ENCODE results near the gene SECTM1.
"Not testable (repeated sequence)": the region's sequence is repeated elsewhere in the genome, so short reads cannot be mapped to it uniquely, and the experiment has no call there.

The SECTM1 gene

DNA sequence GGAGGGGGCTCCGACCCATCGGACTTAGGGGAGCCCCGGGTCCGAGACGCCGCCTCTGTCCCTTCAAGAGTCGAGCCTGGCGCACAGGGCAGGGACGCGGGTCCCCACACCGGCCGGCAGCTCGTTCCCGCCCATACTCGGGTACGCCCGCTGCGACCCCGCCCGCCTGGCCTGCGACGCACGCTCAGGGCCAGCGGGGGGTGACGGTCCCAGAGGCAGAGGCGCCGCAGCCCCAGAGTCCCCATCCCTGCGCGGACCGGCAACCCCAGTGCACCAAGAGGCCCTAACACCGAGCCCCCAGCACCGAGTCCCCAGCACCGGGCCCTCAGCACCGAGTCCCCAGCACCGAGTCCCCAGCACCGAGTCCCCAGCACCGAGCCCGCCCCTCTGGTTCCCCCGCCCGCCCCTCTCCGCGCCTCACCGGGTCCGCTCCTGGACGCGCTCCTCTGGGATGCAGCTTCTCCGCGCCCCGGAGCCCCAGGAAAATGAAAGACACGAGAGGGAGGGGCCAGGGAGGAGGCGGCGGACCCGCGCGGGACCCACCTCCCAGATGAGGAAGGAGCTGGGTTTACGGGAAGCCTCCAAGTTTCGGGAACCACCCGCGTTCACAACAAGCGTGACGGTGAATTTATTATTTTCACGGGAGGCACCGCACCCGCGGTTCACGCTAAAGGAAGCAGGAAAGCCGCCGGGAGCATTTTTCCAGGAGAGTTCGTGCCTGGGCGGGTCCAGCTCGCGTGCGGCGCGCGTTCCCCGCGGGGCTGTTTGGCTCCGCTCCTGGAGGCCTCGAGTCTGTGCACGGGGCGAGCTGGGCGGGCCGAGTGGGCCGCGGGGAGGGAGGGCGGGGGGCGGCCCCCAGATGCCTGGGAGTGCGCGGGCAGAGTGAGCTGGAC lies at the start of gene SECTM1:
SECTM1 (minus strand) TSS at position 488 of the 893 bp plus-strand sequence. CDS start 6,526 bp downstream, outside the sequence.
- TF ChIP-seq, protein P1, sequence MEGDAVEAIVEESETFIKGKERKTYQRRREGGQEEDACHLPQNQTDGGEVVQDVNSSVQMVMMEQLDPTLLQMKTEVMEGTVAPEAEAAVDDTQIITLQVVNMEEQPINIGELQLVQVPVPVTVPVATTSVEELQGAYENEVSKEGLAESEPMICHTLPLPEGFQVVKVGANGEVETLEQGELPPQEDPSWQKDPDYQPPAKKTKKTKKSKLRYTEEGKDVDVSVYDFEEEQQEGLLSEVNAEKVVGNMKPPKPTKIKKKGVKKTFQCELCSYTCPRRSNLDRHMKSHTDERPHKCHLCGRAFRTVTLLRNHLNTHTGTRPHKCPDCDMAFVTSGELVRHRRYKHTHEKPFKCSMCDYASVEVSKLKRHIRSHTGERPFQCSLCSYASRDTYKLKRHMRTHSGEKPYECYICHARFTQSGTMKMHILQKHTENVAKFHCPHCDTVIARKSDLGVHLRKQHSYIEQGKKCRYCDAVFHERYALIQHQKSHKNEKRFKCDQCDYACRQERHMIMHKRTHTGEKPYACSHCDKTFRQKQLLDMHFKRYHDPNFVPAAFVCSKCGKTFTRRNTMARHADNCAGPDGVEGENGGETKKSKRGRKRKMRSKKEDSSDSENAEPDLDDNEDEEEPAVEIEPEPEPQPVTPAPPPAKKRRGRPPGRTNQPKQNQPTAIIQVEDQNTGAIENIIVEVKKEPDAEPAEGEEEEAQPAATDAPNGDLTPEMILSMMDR (IDR thresholded peaks at IDR 0.05; ENCODE audit: insufficient read depth, low read length, poor library complexity, severe bottlenecking) = no peak
- Histone ChIP-seq H3K4me3 (replicated peaks; ENCODE audit: low read depth, low read length) (no peak within 1 kb of the TSS), H3K36me3 (ENCODE audit: control insufficient read depth, insufficient read depth, low read length) (no peaks in the 10 kb centered on the region), H3K27me3 (replicated peaks; ENCODE audit: control insufficient read depth, insufficient read depth, low read length) (peaks cover 3% of the 10 kb centered on the region)
- no peak for DNase-seq (ENCODE audit: extremely low read depth, insufficient read length)

DNA sequence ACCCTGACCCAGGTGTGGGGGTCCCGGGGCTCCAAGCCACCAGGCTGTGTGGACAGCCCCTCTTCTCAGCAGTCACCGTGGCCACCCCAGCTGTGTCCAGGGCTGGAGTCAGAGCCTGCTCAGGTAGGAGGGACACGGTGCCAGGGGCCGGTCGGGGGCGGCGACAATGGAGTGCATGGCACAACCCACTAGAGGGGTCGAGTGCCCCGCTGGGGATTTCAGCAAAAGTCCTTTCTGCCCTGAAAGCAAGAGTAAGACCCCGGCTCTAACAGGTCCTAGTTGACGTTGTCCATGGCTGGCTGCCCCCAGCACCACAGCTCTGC lies 49.3 kb upstream of the SECTM1 start:
- TF ChIP-seq, protein P1 (IDR thresholded peaks at IDR 0.05; ENCODE audit: insufficient read depth, low read length, poor library complexity, severe bottlenecking) = no peak
- H3K4me3 ChIP-seq (replicated peaks; ENCODE audit: low read depth, low read length) = no peak overlapping the region
- H3K27me3 ChIP-seq (replicated peaks; ENCODE audit: control insufficient read depth, insufficient read depth, low read length) = no peaks in the 10 kb centered on the region
- no peak for DNase-seq (ENCODE audit: extremely low read depth, insufficient read length)
- no peaks in the 10 kb centered on the region for H3K36me3 ChIP-seq (ENCODE audit: control insufficient read depth, insufficient read depth, low read length)

DNA sequence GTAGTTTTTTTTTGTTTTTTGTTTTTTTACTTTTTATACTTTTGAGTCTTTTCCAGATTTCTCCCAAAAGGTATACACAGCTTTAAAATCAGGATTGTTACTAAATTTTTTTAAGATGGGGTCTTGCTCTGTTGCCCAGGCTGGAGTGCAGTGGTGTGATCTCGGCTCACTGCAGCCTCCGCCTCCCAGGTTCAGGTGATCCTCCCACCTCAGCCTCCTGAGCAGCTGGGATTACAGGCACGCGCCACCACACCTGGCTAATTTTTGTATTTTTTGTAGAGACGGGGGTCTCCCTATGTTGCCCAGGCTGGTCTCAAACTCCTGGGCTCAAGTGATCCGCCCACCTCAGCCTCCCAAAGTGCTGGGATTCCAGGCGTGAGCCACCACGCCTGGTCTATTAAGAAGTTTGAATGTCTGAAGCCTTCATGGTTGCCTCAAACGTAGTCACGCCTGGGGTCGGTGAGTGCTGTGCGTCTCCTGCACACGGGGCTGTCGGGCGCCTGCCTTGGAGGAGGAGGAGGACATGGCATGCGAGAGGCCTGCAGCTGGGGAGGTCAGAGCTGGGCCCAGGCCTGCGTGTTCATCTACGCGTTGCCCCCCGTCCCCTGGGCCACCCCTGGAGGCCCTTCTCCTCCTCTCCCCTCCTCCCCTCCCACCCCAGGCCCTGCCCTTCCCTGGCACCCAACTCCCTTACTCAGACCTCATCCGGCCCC lies 48.8 kb upstream of the SECTM1 start:
- not testable (repeated sequence) for H3K36me3 ChIP-seq (ENCODE audit: control insufficient read depth, insufficient read depth, low read length); DNase-seq (ENCODE audit: extremely low read depth, insufficient read length); H3K27me3 ChIP-seq (replicated peaks; ENCODE audit: control insufficient read depth, insufficient read depth, low read length); H3K4me3 ChIP-seq (replicated peaks; ENCODE audit: low read depth, low read length)

DNA sequence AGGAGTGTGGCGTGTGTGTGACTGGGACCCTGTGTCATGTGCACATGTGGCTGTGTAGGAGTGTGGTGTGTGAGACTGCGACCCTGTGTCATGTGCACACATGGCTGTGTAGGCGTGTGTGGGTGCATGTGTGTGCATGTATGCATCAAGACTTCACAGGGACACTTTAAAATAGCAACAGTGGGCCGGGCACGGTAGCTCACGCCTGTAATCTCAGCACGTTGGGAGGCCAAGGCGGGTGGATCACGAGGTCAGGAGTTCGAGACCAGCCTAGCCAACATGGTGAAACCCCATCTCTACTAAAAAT lies 48.1 kb upstream of the SECTM1 start:
- H3K36me3 ChIP-seq (ENCODE audit: control insufficient read depth, insufficient read depth, low read length); H3K27me3 ChIP-seq (replicated peaks; ENCODE audit: control insufficient read depth, insufficient read depth, low read length); DNase-seq (ENCODE audit: extremely low read depth, insufficient read length); H3K4me3 ChIP-seq (replicated peaks; ENCODE audit: low read depth, low read length): not testable (repeated sequence)

DNA sequence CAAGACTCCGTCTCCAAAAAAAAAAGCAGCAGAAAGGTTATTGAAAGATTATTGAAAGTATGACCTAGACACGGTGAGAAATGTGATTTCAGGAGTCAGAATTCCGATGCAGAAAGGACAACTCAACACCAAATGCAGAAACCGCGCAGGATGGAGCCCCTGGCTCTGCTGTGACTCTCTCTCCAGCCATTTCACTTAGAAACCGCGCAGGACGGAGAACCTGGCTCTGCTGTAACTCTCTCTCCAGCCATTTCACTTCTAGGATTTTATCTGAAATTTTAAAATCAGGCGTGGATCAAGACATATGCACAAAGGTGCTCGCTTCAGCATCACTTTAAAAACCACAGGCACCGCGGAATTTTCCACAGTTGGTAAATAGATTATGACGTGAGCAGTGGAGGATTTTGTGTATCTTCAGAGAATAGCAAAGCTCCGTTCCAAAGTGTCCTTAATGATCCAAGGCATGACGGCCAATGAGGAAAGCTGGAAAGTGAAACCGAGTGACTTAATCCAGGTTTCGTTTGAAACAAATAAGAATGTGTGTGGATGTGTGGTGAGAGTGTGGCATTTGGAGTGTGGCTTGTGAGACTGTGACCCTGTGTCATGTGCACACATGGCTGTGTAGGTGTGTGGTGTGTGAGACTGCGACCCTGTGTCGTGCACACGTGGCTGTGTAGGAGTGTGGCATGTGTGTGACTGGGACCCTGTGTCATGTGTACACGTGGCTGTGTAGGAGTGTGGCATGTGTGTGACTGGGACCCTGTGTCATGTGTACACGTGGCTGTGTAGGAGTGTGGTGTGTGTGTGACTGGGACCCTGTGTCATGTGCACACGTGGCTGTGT lies 47.5 kb upstream of the SECTM1 start:
- H3K36me3 ChIP-seq (ENCODE audit: control insufficient read depth, insufficient read depth, low read length) = no peaks in the 10 kb centered on the region
- no peak for DNase-seq (ENCODE audit: extremely low read depth, insufficient read length)
- no peak overlapping the region for H3K4me3 ChIP-seq (replicated peaks; ENCODE audit: low read depth, low read length)
- H3K27me3 ChIP-seq (replicated peaks; ENCODE audit: control insufficient read depth, insufficient read depth, low read length) = no peaks in the 10 kb centered on the region; the same call in 1 of the 2 replicates
- TF ChIP-seq, protein P1 (IDR thresholded peaks at IDR 0.05; ENCODE audit: insufficient read depth, low read length, poor library complexity, severe bottlenecking) = no peak

DNA sequence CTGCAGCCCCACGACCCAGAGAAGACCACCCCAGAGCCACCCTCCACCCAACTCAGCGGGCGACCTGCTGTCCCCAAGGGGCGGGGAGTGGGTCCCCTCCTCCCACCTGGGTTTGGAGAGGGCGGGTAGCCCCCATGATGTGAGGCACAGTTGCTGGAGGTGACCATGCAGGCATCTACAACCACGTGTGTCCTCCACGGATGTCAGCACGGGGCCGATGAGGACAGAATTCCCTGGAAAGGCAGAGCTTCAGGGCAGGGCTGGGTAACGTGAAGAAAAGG lies 45.1 kb upstream of the SECTM1 start:
- Histone ChIP-seq H3K36me3 (ENCODE audit: control insufficient read depth, insufficient read depth, low read length) (no peaks in the 10 kb centered on the region), H3K27me3 (replicated peaks; ENCODE audit: control insufficient read depth, insufficient read depth, low read length) (no peaks in the 10 kb centered on the region; the same call in 1 of the 2 replicates), H3K4me3 (replicated peaks; ENCODE audit: low read depth, low read length) (no peak overlapping the region)
- no peak for DNase-seq (ENCODE audit: extremely low read depth, insufficient read length)
- TF ChIP-seq, protein P1 (IDR thresholded peaks at IDR 0.05; ENCODE audit: insufficient read depth, low read length, poor library complexity, severe bottlenecking) = no peak

All from GM06990 (cell line).